Endothelial cell of umbilical vein (primary cell): ENCODE measurements around the gene WASL.
"Not testable (repeated sequence)": the region's sequence is repeated elsewhere in the genome, so short reads cannot be mapped to it uniquely, and the experiment has no call there.

ENCODE experiments used
- CTCF ChIP-seq, 2 donors: IDR thresholded peaks; 1 replicate in 1 of 2; 2 replicates in 1 of 2; pipeline ENCODE4 v1.5.1; 2011; ENCODE audit warnings: low read length in 2 of 2, mild to moderate bottlenecking in 2 of 2, moderate library complexity in 2 of 2, control low read depth in 1 of 2, inconsistent platforms in 1 of 2, low read depth in 1 of 2; ENCODE audit not compliant: insufficient read depth in 1 of 2; ENCODE audit errors: extremely low read depth in 1 of 2
- JUN ChIP-seq: IDR thresholded peaks from 2 replicates; pipeline ENCODE4 v1.6.1; 2011; ENCODE audit warnings: borderline replicate concordance, low read depth; ENCODE audit not compliant: insufficient read length, insufficient read depth
- MAX ChIP-seq: IDR thresholded peaks from 2 replicates; pipeline ENCODE4 v1.6.1; 2011; ENCODE audit not compliant: insufficient read depth, insufficient read length
- MYC ChIP-seq: IDR thresholded peaks from one replicate; pipeline ENCODE4 v1.6.1; 2011; ENCODE audit warnings: mild to moderate bottlenecking, low read depth, low read length
- POLR2A ChIP-seq: IDR thresholded peaks from 2 replicates; pipeline ENCODE4 v1.6.1; 2012; ENCODE audit warnings: low read depth, mild to moderate bottlenecking, control low read depth, low read length

- not testable (repeated sequence) for TF ChIP-seq CTCF (IDR thresholded peaks at IDR 0.05; ENCODE audit: extremely low read depth in 1 of 2, insufficient read depth in 1 of 2, low read depth in 1 of 2, low read length in 2 of 2); JUN; POLR2A; MYC; MAX
Observed at GRCh38 chr7:123737168-123737674, 11.6 kb downstream of the WASL start.
